HTERT RPE-1 (cell line): ENCODE data around the gene BCL7A.

Experiments used
- in situ Hi-C: fragments of 300-500 bp; cut with MboI; formaldehyde crosslinking; loops from 4 replicates; pipeline ENCODE4 v1.14.3; 2020; ENCODE audit warnings: low sequenced_read_pairs

The BCL7A gene

GRCh38 chr12:121996945-121997612 lies 24.6 kb upstream of the BCL7A start:
- in situ Hi-C loops = no loop called here

- in situ Hi-C loops = no loop called here
These were observed 20.0 kb upstream of the BCL7A start for GRCh38 chr12:122001466-122002209.

GRCh38 chr12:122003651-122004611 lies 17.8 kb upstream of the BCL7A start:
- in situ Hi-C loops = no loop called here

- in situ Hi-C loops = no loop called here
These were observed 17.0 kb upstream of the BCL7A start for GRCh38 chr12:122004633-122005071.

DNA sequence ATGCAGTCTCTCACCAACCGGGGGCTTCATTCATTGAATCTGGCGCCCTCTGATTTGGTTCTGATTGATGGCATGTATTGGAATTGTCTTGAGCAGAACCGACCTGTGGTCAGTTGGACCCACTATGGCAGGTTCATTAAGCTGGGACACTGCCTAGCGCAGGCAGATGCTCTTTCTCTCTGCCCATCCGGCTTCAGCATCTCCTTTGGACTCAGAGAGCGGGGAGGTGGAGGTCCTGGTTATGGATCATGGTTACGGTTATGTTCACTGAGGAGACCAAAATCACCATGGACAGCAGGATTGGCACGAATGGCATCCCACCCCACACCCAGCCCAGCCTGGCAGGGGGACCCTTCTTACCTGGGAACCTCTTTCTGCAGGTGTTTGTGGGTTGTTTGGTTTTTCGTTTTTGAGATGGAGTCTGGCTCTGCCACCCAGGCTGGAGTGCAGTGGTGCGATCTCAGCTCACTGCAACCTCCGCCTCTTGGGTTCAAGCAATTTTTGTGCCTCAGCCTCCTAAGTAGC lies 16.4 kb upstream of the BCL7A start:
- in situ Hi-C loops = no loop called here

GRCh38 chr12:122006186-122006926 lies 15.3 kb upstream of the BCL7A start:
- in situ Hi-C loops = no loop called here

DNA sequence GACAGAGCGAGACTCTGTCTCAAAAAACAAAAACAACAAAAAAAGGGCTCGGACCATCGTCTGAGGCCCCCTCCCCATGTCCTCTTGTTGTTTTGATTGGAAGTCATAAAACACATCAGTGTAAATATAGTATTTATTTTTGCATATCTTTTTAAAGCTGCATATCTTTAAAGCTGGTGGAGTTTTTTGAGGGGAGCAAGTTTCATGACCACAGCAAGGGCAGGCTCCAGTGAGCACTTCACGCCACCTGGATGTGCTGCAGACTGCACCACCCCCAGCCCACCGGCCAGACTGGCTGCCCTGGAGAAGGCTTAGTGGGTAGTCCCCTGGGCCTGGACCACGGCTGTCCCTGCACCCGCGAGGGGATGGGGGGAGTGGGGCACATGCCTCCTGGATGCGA lies 11.9 kb upstream of the BCL7A start:
- in situ Hi-C loops = no loop called here

DNA sequence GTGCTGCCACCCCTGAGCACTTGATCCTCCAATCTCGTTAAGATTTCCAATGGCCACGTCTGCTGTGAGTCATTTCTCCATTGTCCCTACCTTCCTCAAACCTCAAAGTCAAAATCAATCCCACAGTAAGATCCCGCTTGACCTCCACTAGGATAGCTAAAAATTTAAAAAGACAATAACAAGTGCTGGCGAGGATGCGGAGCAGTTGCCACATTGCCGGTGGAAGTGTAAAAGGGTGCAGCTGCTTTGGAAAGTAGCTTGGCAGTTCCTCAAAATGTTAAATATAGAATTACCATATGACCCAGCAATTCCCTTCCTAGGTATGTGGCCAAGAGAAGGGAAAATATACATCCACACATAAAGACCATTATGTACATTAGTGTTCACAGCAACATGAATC lies 9.5 kb upstream of the BCL7A start:
- in situ Hi-C loops = no loop called here

- in situ Hi-C loops = no loop called here
These were observed 8.5 kb upstream of the BCL7A start for GRCh38 chr12:122013136-122013535.

GRCh38 chr12:122013791-122014590 lies 7.7 kb upstream of the BCL7A start:
- in situ Hi-C loops = no loop called here

DNA sequence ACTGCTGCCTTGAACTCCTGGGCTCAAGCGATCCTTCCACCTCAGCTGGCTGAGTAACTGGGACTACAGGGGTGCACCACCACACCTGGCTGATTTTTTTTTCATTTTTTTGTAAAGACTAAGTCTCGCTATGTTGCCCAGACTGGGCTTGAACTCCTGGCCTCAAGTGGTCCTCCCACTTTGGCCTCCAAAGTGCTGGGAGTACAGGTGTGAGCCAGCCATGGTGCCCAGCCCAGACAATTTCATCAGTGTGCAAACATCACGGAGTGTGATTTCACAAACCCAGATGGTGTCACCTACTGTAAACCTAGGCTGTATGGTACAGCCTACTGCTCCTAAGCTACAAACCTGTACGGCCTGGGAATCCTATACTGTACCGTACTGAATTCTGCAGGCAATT lies 6.9 kb upstream of the BCL7A start:
- in situ Hi-C loops = no loop called here

DNA sequence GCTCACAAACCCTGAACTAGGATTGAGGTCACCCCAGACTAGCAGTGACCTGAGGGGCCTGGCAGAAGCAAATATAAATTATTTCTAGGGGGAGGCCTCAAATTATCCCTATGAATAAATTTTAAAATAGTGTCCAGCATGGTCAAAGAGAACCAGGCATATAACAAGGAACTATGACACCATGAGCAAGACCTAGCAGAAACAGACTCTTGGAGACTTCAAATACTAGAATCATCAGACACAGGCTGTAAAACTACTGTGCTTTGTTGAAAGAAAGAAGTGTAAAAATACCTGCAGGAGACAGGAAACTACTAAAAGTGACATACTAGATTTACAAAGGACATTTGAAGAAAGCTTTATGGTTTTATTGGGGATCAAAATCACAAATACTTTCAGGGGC lies 3.2 kb upstream of the BCL7A start:
- in situ Hi-C loops = no loop called here

GRCh38 chr12:122018937-122019336 lies 2.7 kb upstream of the BCL7A start:
- in situ Hi-C loops = no loop called here

GRCh38 chr12:122020795-122021192 lies 890 bp upstream of the BCL7A start:
- in situ Hi-C loops = no loop called here

DNA sequence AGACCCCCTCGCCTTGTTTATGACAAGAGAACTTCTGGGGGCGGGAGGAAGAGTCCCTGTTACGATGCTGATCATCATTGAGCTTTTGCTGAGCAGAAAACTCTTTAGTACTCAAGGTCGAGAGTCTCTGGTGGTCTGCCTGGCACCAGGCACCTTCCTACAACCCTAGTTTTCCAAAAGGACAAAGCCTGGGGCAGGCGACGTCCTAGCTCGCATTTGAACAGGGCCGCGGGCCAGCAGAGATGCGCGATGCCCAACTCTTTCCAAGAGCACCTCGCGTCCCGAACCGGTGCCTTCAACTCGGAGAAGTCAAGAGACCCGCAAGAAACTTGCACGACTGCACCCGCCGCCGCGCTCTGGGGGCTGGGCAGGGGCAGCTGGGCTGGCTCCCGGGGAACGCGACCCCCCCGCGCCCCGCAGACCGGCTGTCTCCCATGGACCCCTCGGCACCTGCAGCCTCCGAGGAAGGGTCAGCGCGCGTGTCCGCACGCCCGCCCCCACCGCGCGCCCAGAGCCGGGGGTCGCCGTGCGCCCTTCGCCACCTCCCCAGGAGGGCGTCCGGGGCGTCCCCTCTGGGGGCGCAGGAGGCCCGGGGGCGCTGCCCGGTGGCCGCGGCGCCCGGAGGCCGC lies 377 bp upstream of the BCL7A start:
- in situ Hi-C loops = no loop called here

DNA sequence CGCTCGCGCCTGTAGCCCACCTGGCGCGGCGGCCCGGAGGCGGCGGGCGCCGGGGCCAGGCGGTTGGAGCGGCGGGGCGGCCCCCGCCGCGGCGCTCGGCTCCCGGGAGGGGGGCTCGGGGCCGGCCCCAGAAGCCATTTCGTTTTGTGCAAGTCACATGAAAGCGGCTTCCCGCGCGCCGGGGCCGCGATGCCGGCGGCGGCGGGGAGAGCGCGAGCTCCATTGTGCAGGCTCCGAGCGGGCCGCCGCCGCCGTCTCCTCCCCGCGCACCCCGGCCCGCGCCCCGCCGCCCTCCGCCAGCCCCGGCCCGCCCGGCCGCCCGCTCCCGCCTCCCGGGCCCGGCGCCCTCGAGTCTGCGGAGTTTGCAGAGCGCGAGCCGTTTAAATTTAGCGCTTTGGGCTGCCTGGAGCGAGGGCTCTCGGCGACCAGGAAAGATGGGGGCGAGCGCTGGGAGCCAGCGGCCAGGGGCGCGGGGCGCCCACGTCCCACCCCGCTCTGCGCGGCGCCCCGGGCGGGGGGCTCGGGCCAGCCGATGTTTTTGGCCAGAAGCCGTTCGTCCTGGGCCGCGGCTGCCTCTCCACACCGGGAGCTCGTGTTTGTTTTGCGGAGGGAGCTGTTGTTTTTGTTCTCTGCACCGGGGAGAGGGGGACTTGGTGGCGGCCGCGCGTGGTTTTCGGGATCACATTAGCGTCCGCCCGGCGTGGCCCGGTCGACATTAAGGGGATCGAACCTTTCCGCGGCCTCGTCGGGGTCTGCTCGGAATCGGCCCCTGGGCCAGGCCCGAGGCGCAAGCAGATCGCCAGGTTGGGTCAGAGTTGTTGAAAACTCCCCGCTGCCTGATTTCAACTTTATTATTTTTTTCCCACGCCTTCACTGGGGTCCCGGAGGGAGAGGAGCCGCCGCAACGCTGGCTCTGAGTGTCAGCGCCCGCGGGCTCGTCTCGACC lies 982 bp downstream of the BCL7A start:
- in situ Hi-C loops = no loop called here

GRCh38 chr12:122023339-122024131 lies 1.9 kb downstream of the BCL7A start:
- in situ Hi-C loops = no loop called here
